A549 (cell line): ENCODE measurements around the gene HS6ST1. TPM values are rescaled to one million over a fixed set of nuclear protein-coding genes. Genes with fewer than 3 reads are reported as not detected.

ENCODE experiments used
- ATAC-seq, 2 experiments: fragments of 200-7000 bp in 1 of 2; fragments of >200 bp in 1 of 2; cut with Nextera tagmentation in 1 of 2; cut with Tn5 transposase in 1 of 2; 3 replicates each; pipeline versions ENCODE4 v1.8.0 to v1.9.1; 2018 to 2020; ENCODE audit warnings: mild to moderate bottlenecking in 1 of 2, moderate library complexity in 1 of 2
- CTCF ChIA-PET: fragments of 300-600 bp; sonication (Branson Sonifier 250); formaldehyde crosslinking; extraction: SDS; loops from one replicate; lab custom pipeline; 2021; ENCODE audit warnings: antibody characterized with exemption, inconsistent platforms; lab: Yijun Ruan, JAX
- POLR2A ChIA-PET: fragments of 350-600 bp; formaldehyde crosslinking; extraction: SDS; loops from one replicate; lab custom pipeline; 2021; ENCODE audit warnings: antibody characterized with exemption, inconsistent platforms; lab: Yijun Ruan, JAX
- DNase-seq, 2 experiments: peaks; one replicate each; pipeline versions ENCODE4 v3.0.0 to v3.0.0-alpha.2; 2011 to 2016; ENCODE audit warnings: low read depth in 1 of 2, low spot score in 1 of 2
- FAIRE-seq: peaks from 2 replicates; lab custom pipeline; 2011; peaks lifted over from hg19 to GRCh38; lab: Jason Lieb, UNC
- H3K27ac ChIP-seq, 2 experiments: fragments of >200 bp; sonication (Bioruptor Twin); formaldehyde crosslinking; 3 replicates each; pipeline ENCODE4 v1.5.1; 2016 to 2017
- H3K4me1 ChIP-seq: fragments of >200 bp; sonication (Bioruptor Twin); formaldehyde crosslinking; 3 replicates; pipeline ENCODE4 v1.6.1; 2016
- H3K4me2 ChIP-seq: fragments of >200 bp; sonication (Bioruptor Twin); formaldehyde crosslinking; 3 replicates; pipeline ENCODE4 v1.6.1; 2016
- H3K4me3 ChIP-seq: fragments of >200 bp; sonication (Bioruptor Twin); formaldehyde crosslinking; 3 replicates; pipeline ENCODE4 v1.5.1; 2016
- H3K9me3 ChIP-seq: fragments of >200 bp; sonication (Bioruptor Twin); formaldehyde crosslinking; 3 replicates; pipeline ENCODE4 v1.6.1; 2016
- BHLHE40 ChIP-seq: IDR thresholded peaks from 2 replicates; pipeline ENCODE4 v1.6.1; 2012; ENCODE audit warnings: low read depth, low read length, inconsistent platforms
- CEBPB ChIP-seq, 2 experiments: fragments of >200 bp in 1 of 2; sonication (Bioruptor Twin) in 1 of 2; formaldehyde crosslinking in 1 of 2; IDR thresholded peaks; 2 replicates each; pipeline ENCODE4 v1.6.1; 2012 to 2016
- CHD4 ChIP-seq: fragments of 200-600 bp; sonication (generic); IDR thresholded peaks from 2 replicates; pipeline ENCODE4 v1.6.1; 2016; ENCODE audit warnings: antibody characterized with exemption, mild to moderate bottlenecking, borderline replicate concordance
- EP300 ChIP-seq, 2 experiments: fragments of >200 bp; sonication (Bioruptor Twin); formaldehyde crosslinking; IDR thresholded peaks; 2 replicates in 1 of 2; 3 replicates in 1 of 2; pipeline ENCODE4 v1.6.1; 2016 to 2017
- FOSB ChIP-seq: fragments of 250-450 bp; sonication (Bioruptor Pico); IDR thresholded peaks from 2 replicates; pipeline ENCODE4 v1.5.0; 2020; ENCODE audit warnings: mild to moderate bottlenecking, moderate library complexity
- FOSL2 ChIP-seq, 2 experiments: fragments of 450-650 bp in 1 of 2; fragments of >200 bp in 1 of 2; sonication (Bioruptor Twin) in 1 of 2; formaldehyde crosslinking; IDR thresholded peaks; 2 replicates each; pipeline versions ENCODE4 v1.5.0 to v1.6.1; 2016 to 2020; ENCODE audit warnings: mild to moderate bottlenecking in 1 of 2, moderate library complexity in 1 of 2
- FOXS1 ChIP-seq: fragments of 250-450 bp; sonication (Bioruptor Pico); IDR thresholded peaks from 2 replicates; pipeline ENCODE4 v1.5.0; 2020; ENCODE audit warnings: mild to moderate bottlenecking, moderate library complexity
- HDAC2 ChIP-seq: fragments of 200-600 bp; sonication (generic); IDR thresholded peaks from 2 replicates; pipeline ENCODE4 v1.6.1; 2016
- HEYL ChIP-seq: fragments of 250-450 bp; sonication (Bioruptor Pico); IDR thresholded peaks from 2 replicates; pipeline ENCODE4 v1.8.0; 2021; ENCODE audit warnings: mild to moderate bottlenecking, moderate library complexity
- HOXA7 ChIP-seq: fragments of 250-450 bp; sonication (Bioruptor Pico); IDR thresholded peaks from 2 replicates; pipeline ENCODE4 v1.5.0; 2020; ENCODE audit warnings: mild to moderate bottlenecking, moderate library complexity
- JUNB ChIP-seq: fragments of >200 bp; sonication (Bioruptor Twin); formaldehyde crosslinking; IDR thresholded peaks from 2 replicates; pipeline ENCODE4 v1.6.1; 2016
- KDM5A ChIP-seq: fragments of 200-600 bp; sonication (generic); IDR thresholded peaks from 2 replicates; pipeline ENCODE4 v1.6.1; 2016; ENCODE audit warnings: antibody characterized with exemption, mild to moderate bottlenecking
- MAFK ChIP-seq: fragments of 450-650 bp; IDR thresholded peaks from 2 replicates; pipeline ENCODE4 v1.6.1; 2014; ENCODE audit not compliant: partially characterized antibody
- MAZ ChIP-seq: fragments of 150-350 bp; IDR thresholded peaks from 2 replicates; pipeline ENCODE4 v1.6.1; 2014; ENCODE audit warnings: antibody characterized with exemption, low read depth, low read length, borderline replicate concordance
- POLR2AphosphoS2 ChIP-seq: conservative IDR thresholded peaks from 2 replicates; pipeline ENCODE4 v1.6.1; 2012; ENCODE audit warnings: low read length, improper control_type of control experiment, inconsistent platforms
- RFX5 ChIP-seq: fragments of 450-650 bp; IDR thresholded peaks from 2 replicates; pipeline ENCODE4 v1.7.1; 2014; ENCODE audit warnings: antibody characterized with exemption, mild to moderate bottlenecking, moderate library complexity
- TP53 ChIP-seq: fragments of 250-450 bp; sonication (Bioruptor Pico); IDR thresholded peaks from 2 replicates; pipeline ENCODE4 v1.5.0; 2021; ENCODE audit warnings: mild to moderate bottlenecking, moderate library complexity
- ZC3H11A ChIP-seq: fragments of 450-650 bp; IDR thresholded peaks from 2 replicates; pipeline ENCODE4 v1.6.1; 2014; ENCODE audit warnings: antibody characterized with exemption, mild to moderate bottlenecking
- ZNF302 ChIP-seq: fragments of 250-450 bp; sonication (Bioruptor Pico); IDR thresholded peaks from 2 replicates; pipeline ENCODE4 v1.9.0; 2021; ENCODE audit warnings: inconsistent platforms, mild to moderate bottlenecking, moderate library complexity
- WGBS: methylation state at CpG from one replicate; pipeline ENCODE4 v1.1.6; 2017; ENCODE audit errors: missing lambda C conversion rate; 5-methylcytosine and 5-hydroxymethylcytosine counted together
- polyA plus RNA-seq, 4 experiments: library from polyadenylated mRNA; depleted of rRNA in 3 of 4; stranded (reverse); fragments of >200 nt; fragmentation: RNase III in 1 of 4; extraction: RNeasy Plus Mini Kit Qiagen cat#74134 plus additional on column Dnase treatment in 1 of 4; gene quantifications; 2 replicates in 3 of 4; 3 replicates in 1 of 4; pipeline ENCODE4 v1.2.3, GENCODE V29; 2011 to 2017
- TF ChIP-seq, protein P1 (sequence below): fragments of >200 bp; sonication (Bioruptor Twin); formaldehyde crosslinking; IDR thresholded peaks from 3 replicates; pipeline ENCODE4 v1.6.1; 2016
- TF ChIP-seq, protein P2 (sequence below): fragments of >200 bp; sonication (Bioruptor Twin); formaldehyde crosslinking; IDR thresholded peaks from 3 replicates; pipeline ENCODE4 v1.5.1; 2016
- TF ChIP-seq, protein P3 (sequence below): fragments of 150-350 bp; IDR thresholded peaks from 2 replicates; pipeline ENCODE4 v1.6.1; 2014; ENCODE audit warnings: low read depth, mild to moderate bottlenecking, low read length
- TF ChIP-seq, protein P4 (sequence below): fragments of 250-450 bp; sonication (Bioruptor Pico); IDR thresholded peaks from 2 replicates; pipeline ENCODE4 v1.5.0; 2020; ENCODE audit warnings: low read depth, mild to moderate bottlenecking, moderate library complexity
- TF ChIP-seq, protein P5 (sequence below): IDR thresholded peaks from 2 replicates; pipeline ENCODE4 v1.6.1; 2012
- TF ChIP-seq, protein P6 (sequence below): fragments of >200 bp; sonication (Bioruptor Twin); formaldehyde crosslinking; IDR thresholded peaks from 2 replicates; pipeline ENCODE4 v1.6.1; 2016

HS6ST1 gene
- polyA plus RNA-seq, 2 of the 4 experiments (the other 2 are of a cell fraction), result 3.8 to 11.6 TPM

DNA sequence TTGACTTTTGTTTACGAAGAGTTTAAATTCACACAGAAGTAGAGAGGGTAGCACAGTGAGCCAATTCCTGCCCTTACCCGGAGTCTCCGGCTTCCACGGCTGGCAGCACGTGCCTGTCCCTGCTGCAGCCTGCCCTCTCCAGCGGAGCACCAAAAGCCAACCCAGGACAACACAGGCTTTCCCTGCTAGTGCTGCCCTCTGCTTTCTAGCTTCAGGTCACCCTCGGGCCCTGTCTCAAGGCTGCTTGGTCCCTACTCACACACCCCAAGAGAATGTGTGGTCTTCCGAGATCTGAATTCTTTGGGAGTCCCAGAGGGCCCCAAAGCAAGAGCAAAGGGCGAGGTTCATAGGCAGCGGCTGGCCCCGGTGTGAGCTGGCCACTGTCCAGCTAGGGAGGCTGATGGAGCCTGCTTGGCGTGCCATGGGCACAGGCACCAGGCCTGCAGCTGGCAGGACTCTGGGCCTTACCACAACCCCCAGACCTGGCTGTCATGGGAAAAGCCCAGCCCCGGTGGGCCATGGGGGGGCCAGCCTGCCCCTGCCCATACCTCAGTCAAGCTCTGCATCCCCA lies 7.0 kb upstream of the HS6ST1 start:
- ChIA-PET POLR2A (no interaction called here), CTCF (no interaction called here)
- Histone ChIP-seq H3K4me3 (no peak overlapping the region), H3K9me3 (0 out of 3 replicates have a peak, but pooled peaks cover under 1% of the 10 kb centered on the region), H3K27ac (no peak overlapping the region), H3K4me2 (no peak overlapping the region), H3K4me1 (peaks cover 7% of the 10 kb centered on the region; the same call in 2 of the 3 replicates)
- DNase-seq, result no peak
- no peak for FAIRE-seq
- ATAC-seq, result no peak
- no peak for TF ChIP-seq ZNF302 (CRISPR knock-in tag)
- no peak for TF ChIP-seq ZC3H11A
- TF ChIP-seq, protein P1, sequence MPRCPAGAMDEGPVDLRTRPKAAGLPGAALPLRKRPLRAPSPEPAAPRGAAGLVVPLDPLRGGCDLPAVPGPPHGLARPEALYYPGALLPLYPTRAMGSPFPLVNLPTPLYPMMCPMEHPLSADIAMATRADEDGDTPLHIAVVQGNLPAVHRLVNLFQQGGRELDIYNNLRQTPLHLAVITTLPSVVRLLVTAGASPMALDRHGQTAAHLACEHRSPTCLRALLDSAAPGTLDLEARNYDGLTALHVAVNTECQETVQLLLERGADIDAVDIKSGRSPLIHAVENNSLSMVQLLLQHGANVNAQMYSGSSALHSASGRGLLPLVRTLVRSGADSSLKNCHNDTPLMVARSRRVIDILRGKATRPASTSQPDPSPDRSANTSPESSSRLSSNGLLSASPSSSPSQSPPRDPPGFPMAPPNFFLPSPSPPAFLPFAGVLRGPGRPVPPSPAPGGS, result no peak
- TF ChIP-seq, protein P2, sequence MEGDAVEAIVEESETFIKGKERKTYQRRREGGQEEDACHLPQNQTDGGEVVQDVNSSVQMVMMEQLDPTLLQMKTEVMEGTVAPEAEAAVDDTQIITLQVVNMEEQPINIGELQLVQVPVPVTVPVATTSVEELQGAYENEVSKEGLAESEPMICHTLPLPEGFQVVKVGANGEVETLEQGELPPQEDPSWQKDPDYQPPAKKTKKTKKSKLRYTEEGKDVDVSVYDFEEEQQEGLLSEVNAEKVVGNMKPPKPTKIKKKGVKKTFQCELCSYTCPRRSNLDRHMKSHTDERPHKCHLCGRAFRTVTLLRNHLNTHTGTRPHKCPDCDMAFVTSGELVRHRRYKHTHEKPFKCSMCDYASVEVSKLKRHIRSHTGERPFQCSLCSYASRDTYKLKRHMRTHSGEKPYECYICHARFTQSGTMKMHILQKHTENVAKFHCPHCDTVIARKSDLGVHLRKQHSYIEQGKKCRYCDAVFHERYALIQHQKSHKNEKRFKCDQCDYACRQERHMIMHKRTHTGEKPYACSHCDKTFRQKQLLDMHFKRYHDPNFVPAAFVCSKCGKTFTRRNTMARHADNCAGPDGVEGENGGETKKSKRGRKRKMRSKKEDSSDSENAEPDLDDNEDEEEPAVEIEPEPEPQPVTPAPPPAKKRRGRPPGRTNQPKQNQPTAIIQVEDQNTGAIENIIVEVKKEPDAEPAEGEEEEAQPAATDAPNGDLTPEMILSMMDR, result no peak
- TF ChIP-seq, protein P3, sequence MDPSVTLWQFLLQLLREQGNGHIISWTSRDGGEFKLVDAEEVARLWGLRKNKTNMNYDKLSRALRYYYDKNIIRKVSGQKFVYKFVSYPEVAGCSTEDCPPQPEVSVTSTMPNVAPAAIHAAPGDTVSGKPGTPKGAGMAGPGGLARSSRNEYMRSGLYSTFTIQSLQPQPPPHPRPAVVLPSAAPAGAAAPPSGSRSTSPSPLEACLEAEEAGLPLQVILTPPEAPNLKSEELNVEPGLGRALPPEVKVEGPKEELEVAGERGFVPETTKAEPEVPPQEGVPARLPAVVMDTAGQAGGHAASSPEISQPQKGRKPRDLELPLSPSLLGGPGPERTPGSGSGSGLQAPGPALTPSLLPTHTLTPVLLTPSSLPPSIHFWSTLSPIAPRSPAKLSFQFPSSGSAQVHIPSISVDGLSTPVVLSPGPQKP, result no peak
- no peak for TF ChIP-seq MAZ
- TF ChIP-seq, protein P4, sequence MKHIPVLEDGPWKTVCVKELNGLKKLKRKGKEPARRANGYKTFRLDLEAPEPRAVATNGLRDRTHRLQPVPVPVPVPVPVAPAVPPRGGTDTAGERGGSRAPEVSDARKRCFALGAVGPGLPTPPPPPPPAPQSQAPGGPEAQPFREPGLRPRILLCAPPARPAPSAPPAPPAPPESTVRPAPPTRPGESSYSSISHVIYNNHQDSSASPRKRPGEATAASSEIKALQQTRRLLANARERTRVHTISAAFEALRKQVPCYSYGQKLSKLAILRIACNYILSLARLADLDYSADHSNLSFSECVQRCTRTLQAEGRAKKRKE (CRISPR knock-in tag), result no peak
- no peak for TF ChIP-seq HEYL (CRISPR knock-in tag)
- TF ChIP-seq, protein P5, sequence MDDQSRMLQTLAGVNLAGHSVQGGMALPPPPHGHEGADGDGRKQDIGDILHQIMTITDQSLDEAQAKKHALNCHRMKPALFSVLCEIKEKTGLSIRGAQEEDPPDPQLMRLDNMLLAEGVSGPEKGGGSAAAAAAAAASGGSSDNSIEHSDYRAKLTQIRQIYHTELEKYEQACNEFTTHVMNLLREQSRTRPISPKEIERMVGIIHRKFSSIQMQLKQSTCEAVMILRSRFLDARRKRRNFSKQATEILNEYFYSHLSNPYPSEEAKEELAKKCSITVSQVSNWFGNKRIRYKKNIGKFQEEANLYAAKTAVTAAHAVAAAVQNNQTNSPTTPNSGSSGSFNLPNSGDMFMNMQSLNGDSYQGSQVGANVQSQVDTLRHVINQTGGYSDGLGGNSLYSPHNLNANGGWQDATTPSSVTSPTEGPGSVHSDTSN, result no peak
- TF ChIP-seq FOXS1, result no peak
- TF ChIP-seq RFX5, result no peak
- no peak for TF ChIP-seq FOSL2 (IDR thresholded peaks at IDR 0.05)
- TF ChIP-seq FOSL2 (CRISPR knock-in tag; IDR thresholded peaks at IDR 0.05), result no peak
- no peak for TF ChIP-seq JUNB
- no peak for TF ChIP-seq HOXA7
- 86% methylated on average over 7 of the region's 13 CpGs for WGBS

GRCh38 chr2:128324897-128325410 lies 6.3 kb upstream of the HS6ST1 start:
- no peak for TF ChIP-seq FOSL2 (IDR thresholded peaks at IDR 0.05)
- no peak for TF ChIP-seq FOSL2 (CRISPR knock-in tag; IDR thresholded peaks at IDR 0.05)
- TF ChIP-seq CHD4, result no peak
- TF ChIP-seq BHLHE40, result no peak
- TF ChIP-seq, protein P3, result no peak
- no peak for TF ChIP-seq POLR2AphosphoS2
- TF ChIP-seq, protein P6, sequence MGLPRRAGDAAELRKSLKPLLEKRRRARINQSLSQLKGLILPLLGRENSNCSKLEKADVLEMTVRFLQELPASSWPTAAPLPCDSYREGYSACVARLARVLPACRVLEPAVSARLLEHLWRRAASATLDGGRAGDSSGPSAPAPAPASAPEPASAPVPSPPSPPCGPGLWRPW, result no peak
- TF ChIP-seq FOSB (CRISPR knock-in tag), result no peak
- no peak for TF ChIP-seq CEBPB (IDR thresholded peaks at IDR 0.05)
- TF ChIP-seq EP300 (IDR thresholded peaks at IDR 0.05), result no peak
- TF ChIP-seq KDM5A, result no peak
- no peak for TF ChIP-seq MAFK
- no peak for TF ChIP-seq TP53 (CRISPR knock-in tag)
- TF ChIP-seq, protein P5, result no peak
- no peak for TF ChIP-seq HDAC2
- DNase-seq (no peak), FAIRE-seq (no peak), ATAC-seq (no peak)
- CTCF ChIA-PET, result no interaction called here
- H3K4me3 ChIP-seq, result no peak overlapping the region
- H3K4me2 ChIP-seq, result no peak overlapping the region
- POLR2A ChIA-PET, result no interaction called here
- H3K9me3 ChIP-seq, result no peaks in the 10 kb centered on the region
- H3K27ac ChIP-seq, result no peak overlapping the region
- H3K4me1 ChIP-seq, result peaks cover 7% of the 10 kb centered on the region; the same call in 2 of the 3 replicates
- 84% methylated on average over 13 of the region's 13 CpGs for WGBS
